WTC11 (cell line): Measurements from ENCODE around the gene HS3ST3A1.

Experiments
- ELF4 ChIP-seq: sonication (generic); formaldehyde crosslinking; IDR thresholded peaks from 2 replicates; pipeline ENCODE4 v1.8.1; 2022; ENCODE audit warnings: low read depth, mild to moderate bottlenecking, moderate library complexity, missing genetic modification reagents
- ESRRA ChIP-seq: sonication (generic); formaldehyde crosslinking; IDR thresholded peaks from 2 replicates; pipeline ENCODE4 v1.8.1; 2022; ENCODE audit warnings: mild to moderate bottlenecking, missing genetic modification reagents, borderline replicate concordance
- GABPB1 ChIP-seq: sonication (generic); formaldehyde crosslinking; IDR thresholded peaks from 2 replicates; pipeline ENCODE4 v1.8.1; 2023; ENCODE audit warnings: mild to moderate bottlenecking, missing genetic modification reagents
- SOX15 ChIP-seq: fragments of 250-450 bp; sonication (Bioruptor Pico); IDR thresholded peaks from 2 replicates; pipeline ENCODE4 v1.9.0; 2021; ENCODE audit warnings: mild to moderate bottlenecking
- STAT6 ChIP-seq: sonication (generic); formaldehyde crosslinking; conservative IDR thresholded peaks from 2 replicates; pipeline ENCODE4 v1.8.1; 2023; ENCODE audit warnings: mild to moderate bottlenecking, low read depth, missing genetic modification reagents, moderate library complexity
- TF ChIP-seq, protein P1 (sequence below): fragments of 200-600 bp; IDR thresholded peaks from 2 replicates; pipeline ENCODE4 v1.8.0; 2022; ENCODE audit warnings: antibody characterized with exemption
- TF ChIP-seq, protein P2 (sequence below): sonication (generic); formaldehyde crosslinking; IDR thresholded peaks from 2 replicates; pipeline ENCODE4 v1.8.0; 2022; ENCODE audit warnings: mild to moderate bottlenecking, missing genetic modification reagents

DNA sequence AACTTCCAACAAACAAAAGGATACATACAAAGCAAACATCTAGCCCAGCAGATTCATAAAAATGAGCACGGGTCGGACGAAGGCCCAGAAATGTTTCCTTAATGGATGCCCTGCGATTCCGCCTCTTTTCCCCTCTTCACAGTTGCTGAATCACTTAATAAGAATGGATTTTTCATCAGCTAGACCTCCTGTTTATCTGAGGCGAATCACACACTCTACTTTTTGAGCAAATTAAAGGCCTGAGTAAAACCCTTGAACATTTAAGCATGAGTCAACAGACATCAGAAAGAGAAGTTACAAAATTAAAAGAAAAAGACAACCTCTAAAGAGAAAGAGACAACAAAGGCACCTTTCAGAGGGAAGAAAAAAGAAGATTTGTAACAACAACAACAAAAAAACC is 44.7 kb downstream of the HS3ST3A1 start:
- TF ChIP-seq, protein P1, sequence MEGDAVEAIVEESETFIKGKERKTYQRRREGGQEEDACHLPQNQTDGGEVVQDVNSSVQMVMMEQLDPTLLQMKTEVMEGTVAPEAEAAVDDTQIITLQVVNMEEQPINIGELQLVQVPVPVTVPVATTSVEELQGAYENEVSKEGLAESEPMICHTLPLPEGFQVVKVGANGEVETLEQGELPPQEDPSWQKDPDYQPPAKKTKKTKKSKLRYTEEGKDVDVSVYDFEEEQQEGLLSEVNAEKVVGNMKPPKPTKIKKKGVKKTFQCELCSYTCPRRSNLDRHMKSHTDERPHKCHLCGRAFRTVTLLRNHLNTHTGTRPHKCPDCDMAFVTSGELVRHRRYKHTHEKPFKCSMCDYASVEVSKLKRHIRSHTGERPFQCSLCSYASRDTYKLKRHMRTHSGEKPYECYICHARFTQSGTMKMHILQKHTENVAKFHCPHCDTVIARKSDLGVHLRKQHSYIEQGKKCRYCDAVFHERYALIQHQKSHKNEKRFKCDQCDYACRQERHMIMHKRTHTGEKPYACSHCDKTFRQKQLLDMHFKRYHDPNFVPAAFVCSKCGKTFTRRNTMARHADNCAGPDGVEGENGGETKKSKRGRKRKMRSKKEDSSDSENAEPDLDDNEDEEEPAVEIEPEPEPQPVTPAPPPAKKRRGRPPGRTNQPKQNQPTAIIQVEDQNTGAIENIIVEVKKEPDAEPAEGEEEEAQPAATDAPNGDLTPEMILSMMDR: no peak
- TF ChIP-seq GABPB1 (CRISPR knock-in tag) (no peak), STAT6 (CRISPR knock-in tag) (no peak), ESRRA (CRISPR knock-in tag) (no peak), ELF4 (CRISPR knock-in tag) (no peak), SOX15 (no peak)
- TF ChIP-seq, protein P2, sequence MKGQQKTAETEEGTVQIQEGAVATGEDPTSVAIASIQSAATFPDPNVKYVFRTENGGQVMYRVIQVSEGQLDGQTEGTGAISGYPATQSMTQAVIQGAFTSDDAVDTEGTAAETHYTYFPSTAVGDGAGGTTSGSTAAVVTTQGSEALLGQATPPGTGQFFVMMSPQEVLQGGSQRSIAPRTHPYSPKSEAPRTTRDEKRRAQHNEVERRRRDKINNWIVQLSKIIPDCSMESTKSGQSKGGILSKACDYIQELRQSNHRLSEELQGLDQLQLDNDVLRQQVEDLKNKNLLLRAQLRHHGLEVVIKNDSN: no peak
